Inferior parietal cortex (tissue), 1 donor: ENCODE data around the gene PDXDC1.
"Not testable (repeated sequence)": the region's sequence is repeated elsewhere in the genome, so short reads cannot be mapped to it uniquely, and the experiment has no call there.

Experiments
- DNase-seq: peaks from one replicate; pipeline ENCODE4 v3.0.0-alpha.2; 2016; ENCODE audit errors: extremely low spot score

PDXDC1 gene

GRCh38 chr16:14974331-14974655 lies 533 bp upstream of the PDXDC1 start:
- DNase-seq: peak; percentile 50

GRCh38 chr16:14975418-14976194 lies 780 bp downstream of the PDXDC1 start:
- DNase-seq: not testable (repeated sequence)

DNA sequence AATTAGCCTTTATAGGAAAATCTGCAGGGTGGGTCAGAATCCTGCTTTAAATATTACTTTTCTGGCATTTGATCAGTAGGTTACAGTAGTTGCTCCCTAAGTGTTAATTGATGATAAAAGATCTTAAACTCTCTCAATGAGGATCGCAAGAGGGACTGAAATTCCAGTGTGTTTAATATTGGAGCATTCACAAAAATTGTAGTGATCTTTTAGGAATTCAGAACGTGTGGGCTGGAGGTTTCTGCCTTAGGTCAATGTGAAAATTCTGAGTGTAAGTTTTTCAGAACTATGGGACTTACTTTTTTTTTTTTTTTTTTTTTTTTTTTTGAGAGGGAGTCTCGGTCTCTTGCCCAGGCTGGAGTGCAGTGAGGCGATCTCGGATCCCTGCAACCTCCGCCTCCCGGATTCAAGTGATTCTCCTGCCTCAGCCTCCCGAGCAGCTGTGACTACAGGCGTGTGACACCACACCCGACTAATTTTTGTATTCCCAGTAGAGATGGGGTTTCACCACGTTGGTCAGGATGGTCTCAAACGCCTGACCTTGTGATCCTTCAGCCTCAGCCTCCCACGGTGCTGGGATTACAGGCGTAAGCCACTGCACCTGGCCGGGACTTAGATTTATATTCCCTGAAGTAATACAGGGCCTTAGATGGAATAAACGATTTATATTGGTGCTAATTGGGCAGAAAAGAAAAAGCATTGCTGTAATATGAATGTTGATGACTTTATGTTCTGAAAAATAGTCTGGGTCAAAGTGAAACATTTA lies 2.3 kb downstream of the PDXDC1 start:
- not testable (repeated sequence) for DNase-seq

GRCh38 chr16:14978281-14978680 lies 3.5 kb downstream of the PDXDC1 start:
- DNase-seq: not testable (repeated sequence)

GRCh38 chr16:14978908-14979307 lies 4.1 kb downstream of the PDXDC1 start:
- DNase-seq: not testable (repeated sequence)

DNA sequence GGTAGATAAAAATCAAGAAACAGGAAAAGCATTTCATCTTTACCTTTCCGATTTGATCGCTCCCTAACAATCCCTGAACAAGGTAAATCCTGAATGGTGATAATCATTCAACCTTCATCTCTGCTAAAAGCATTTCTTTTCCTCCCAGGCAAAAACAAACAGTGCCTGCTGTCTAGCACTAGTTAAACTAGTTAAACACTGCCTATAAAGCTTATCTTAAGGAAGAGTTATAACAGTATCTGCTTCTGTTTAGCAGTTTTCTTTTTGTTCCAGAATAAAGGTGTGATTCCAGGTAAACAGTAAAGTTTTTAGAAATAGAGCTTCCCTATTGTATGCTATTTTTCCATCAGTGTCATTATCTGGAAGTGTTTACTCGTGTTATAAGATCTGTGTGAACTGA lies 6.4 kb downstream of the PDXDC1 start:
- DNase-seq: not testable (repeated sequence)

- not testable (repeated sequence) for DNase-seq
These were observed 7.7 kb downstream of the PDXDC1 start for GRCh38 chr16:14982521-14982920.

DNA sequence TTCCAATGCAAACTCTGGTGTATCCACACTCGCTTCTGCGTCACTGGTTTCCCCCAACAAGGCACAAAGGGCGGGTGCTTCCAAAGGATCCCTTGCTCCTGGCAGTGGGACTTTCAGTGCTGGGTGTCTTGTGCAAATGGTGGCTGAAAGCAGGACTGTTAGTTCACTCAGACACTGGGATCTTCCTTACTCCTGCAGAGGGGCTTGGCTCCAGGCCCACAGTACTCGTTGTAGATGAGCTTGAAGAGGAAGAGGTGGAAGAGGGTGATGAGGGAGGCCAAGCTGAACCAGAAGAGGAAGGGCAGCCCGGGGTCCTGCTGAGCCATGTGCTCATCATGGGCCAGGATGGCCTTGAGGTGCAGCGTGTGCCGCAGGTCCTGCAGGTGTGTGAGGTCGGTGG lies 13.3 kb downstream of the PDXDC1 start:
- not testable (repeated sequence) for DNase-seq

GRCh38 chr16:14988661-14989191 lies 13.9 kb downstream of the PDXDC1 start:
- not testable (repeated sequence) for DNase-seq

DNA sequence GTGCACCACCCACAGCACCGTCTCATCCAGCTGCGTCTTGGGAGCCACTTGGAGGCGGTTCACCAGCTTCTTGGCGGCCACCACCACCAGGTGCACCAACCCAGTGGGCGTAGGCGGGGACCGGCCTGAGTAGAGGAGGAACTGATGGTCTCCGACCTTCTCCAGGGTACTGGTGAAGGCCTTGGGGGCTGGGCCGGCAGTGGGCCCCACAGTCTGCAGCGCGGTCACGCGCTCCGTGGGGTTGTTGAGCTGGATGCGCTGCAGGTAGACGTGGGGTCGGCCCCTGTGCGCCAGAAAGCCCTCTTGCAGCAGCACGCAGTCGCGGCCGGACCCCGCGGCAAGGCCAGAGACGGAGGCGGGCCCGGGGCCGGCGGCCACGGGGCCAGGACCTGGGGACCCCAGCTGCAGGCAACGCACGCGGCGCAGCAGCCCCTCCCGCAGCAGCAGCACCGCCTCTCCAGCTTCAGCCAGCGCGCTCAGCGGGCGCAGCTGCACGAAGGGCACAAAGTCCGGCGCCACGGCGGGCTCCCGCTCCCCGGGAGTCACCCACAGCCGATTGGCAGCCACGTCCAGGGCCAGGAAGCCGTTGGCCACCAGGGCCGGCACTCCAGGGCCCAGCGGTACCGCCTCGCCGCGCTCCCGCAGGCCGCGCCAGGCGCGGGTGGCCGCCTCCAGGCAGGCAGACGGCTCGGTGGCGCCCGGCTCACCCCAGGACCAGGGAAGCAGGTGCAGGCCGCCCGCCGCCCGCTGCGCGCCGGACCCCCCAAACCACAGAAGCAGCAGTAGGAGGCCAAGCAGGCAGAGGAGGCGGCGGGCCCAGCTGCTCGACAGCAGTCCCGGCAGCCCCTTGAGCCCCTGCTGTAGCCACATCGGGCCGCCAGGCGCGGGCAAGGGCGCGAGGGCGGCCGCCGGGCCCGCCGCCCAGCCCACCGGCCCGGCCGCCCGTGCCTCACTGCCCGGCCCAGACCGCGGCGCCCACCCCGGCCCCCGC lies 14.8 kb downstream of the PDXDC1 start:
- not testable (repeated sequence) for DNase-seq

- not testable (repeated sequence) for DNase-seq
These were observed 18.7 kb downstream of the PDXDC1 start for GRCh38 chr16:14993277-14994151.

- not testable (repeated sequence) for DNase-seq
These were observed 21.9 kb downstream of the PDXDC1 start for GRCh38 chr16:14996702-14997101.

DNA sequence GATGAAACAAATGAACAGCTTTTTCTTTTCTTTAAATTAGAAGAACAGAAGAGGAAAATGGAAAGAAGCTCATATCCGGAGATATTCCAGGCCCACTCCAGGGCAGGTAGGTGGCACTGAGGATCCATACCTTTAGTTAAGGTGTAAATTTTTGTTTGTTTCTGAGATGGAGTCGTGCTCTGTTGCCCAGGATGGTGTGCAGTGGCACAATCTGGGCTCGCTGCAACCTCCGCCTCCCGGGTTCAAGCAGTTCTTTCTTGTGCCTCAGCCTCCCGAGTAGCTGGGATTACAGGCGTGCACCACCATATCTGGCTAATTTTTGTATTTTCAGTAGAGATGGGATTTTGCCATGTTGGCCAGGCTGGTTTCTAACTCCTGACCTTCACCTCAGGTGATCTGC lies 23.5 kb downstream of the PDXDC1 start:
- not testable (repeated sequence) for DNase-seq

DNA sequence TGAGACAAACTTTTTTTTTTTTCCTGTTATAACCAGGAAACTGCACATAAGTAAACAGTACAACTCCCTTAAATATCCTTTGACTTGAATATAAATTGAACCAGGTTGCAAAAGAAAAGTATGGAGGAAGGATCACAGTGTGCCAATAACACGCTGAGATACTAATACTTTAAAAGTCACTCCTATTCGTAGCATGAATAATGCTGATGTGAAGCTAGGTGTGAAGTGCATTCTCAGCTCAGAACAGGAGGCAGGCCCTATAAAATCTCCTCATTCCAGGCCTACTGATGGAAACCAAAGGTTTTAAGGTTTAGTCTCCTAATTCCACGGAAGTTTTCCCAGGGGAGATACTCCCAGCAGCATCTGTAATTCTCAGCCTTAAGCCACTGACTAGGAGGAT lies 25.0 kb downstream of the PDXDC1 start:
- not testable (repeated sequence) for DNase-seq

DNA sequence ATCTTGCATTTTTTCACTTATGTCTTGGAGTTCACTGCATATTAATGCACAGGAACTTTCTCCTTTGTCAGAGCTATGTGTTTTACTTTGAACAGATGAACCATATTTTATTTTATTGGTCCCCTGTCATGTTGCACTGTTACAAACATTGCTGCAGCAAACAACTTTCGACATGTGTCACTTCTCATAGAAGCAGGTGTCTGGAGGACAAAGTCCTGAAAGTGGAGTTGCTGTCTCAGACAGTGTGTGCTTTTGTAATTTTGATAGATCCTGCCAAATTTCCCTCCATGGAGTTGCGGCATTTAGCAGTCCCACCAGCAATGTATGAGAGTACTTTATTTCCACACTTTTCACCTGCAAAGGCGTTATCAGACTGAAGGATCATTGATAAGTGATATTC lies 27.6 kb downstream of the PDXDC1 start:
- DNase-seq: not testable (repeated sequence)

GRCh38 chr16:15005357-15006132 lies 30.7 kb downstream of the PDXDC1 start:
- not testable (repeated sequence) for DNase-seq

- peak; percentile 19 for DNase-seq
These were observed 33.8 kb downstream of the PDXDC1 start for GRCh38 chr16:15008647-15009046.

- not testable (repeated sequence) for DNase-seq
These were observed 38.1 kb downstream of the PDXDC1 start for GRCh38 chr16:15012941-15013340.

- DNase-seq: not testable (repeated sequence)
These were observed 40.8 kb downstream of the PDXDC1 start for GRCh38 chr16:15015671-15016070.

GRCh38 chr16:15016354-15016753 lies 41.5 kb downstream of the PDXDC1 start:
- not testable (repeated sequence) for DNase-seq
